Hepatocyte (in vitro differentiated cells): ENCODE measurements around the gene SH3PXD2A. TPM values are rescaled to one million over a fixed set of nuclear protein-coding genes. Genes with fewer than 3 reads are reported as not detected.

Experiments
- DNase-seq: peaks from one replicate; pipeline ENCODE4 v3.0.0-alpha.2; 2016; ENCODE audit warnings: low spot score
- H2AFZ ChIP-seq: fragments of 200-600 bp; sonication (generic); 2 replicates; pipeline ENCODE4 v1.6.0; 2016; ENCODE audit warnings: antibody characterized with exemption, mild to moderate bottlenecking
- H3K27ac ChIP-seq: fragments of 200-600 bp; sonication (generic); 2 replicates; pipeline ENCODE4 v1.5.1; 2016; ENCODE audit warnings: mild to moderate bottlenecking
- H3K27me3 ChIP-seq: fragments of 200-600 bp; sonication (generic); 2 replicates; pipeline ENCODE4 v1.6.1; 2016
- H3K36me3 ChIP-seq: fragments of 200-600 bp; sonication (generic); replicated peaks from 2 replicates; pipeline ENCODE4 v1.5.1; 2016; ENCODE audit warnings: low read depth; ENCODE audit not compliant: insufficient read depth
- H3K4me1 ChIP-seq: fragments of 200-600 bp; sonication (generic); 2 replicates; pipeline ENCODE4 v1.5.1; 2016; ENCODE audit warnings: mild to moderate bottlenecking, moderate library complexity; ENCODE audit not compliant: insufficient read depth
- H3K4me2 ChIP-seq: fragments of 200-600 bp; sonication (generic); 2 replicates; pipeline ENCODE4 v1.6.0; 2016
- H3K4me3 ChIP-seq: fragments of 200-600 bp; sonication (generic); 2 replicates; pipeline ENCODE4 v1.5.1; 2016; ENCODE audit warnings: mild to moderate bottlenecking
- H3K79me2 ChIP-seq: fragments of 200-600 bp; sonication (generic); 2 replicates; pipeline ENCODE4 v1.6.0; 2017; ENCODE audit warnings: mild to moderate bottlenecking
- H3K9me2 ChIP-seq: fragments of 200-600 bp; sonication (generic); replicated peaks from 2 replicates; pipeline ENCODE4 v1.6.0; 2017; ENCODE audit warnings: mild to moderate bottlenecking; ENCODE audit not compliant: insufficient read depth
- H3K9me3 ChIP-seq: fragments of 200-600 bp; sonication (generic); 2 replicates; pipeline ENCODE4 v1.5.1; 2016; ENCODE audit warnings: low read depth, mild to moderate bottlenecking
- H4K20me1 ChIP-seq: fragments of 200-600 bp; sonication (generic); 2 replicates; pipeline ENCODE4 v1.6.0; 2016; ENCODE audit warnings: mild to moderate bottlenecking; ENCODE audit not compliant: insufficient read depth, poor library complexity, severe bottlenecking
- EZH2 ChIP-seq: fragments of 200-600 bp; sonication (generic); IDR thresholded peaks from 2 replicates; pipeline ENCODE4 v1.6.1; 2016; ENCODE audit warnings: antibody characterized with exemption, mild to moderate bottlenecking, borderline replicate concordance
- EZH2phosphoT487 ChIP-seq: fragments of 200-600 bp; sonication (generic); IDR thresholded peaks from one replicate; pipeline ENCODE4 v1.6.1; 2018; ENCODE audit warnings: antibody characterized with exemption, mild to moderate bottlenecking, low read depth, moderate library complexity; ENCODE audit not compliant: unreplicated experiment, severe bottlenecking
- WGBS: methylation state at CpG from one replicate; pipeline ENCODE4 v1.1.6; 2016; ENCODE audit warnings: low lambda C conversion rate; ENCODE audit errors: missing lambda C conversion rate; 5-methylcytosine and 5-hydroxymethylcytosine counted together
- polyA plus RNA-seq: library from polyadenylated mRNA; unstranded; fragments of >200 nt; fragmentation: Nextera tagmentation; extraction: Ambion mirVana; gene quantifications from 2 replicates; pipeline ENCODE4 v1.2.1, GENCODE V29; 2016
- total RNA-seq: library from RNA; depleted of rRNA; stranded (reverse); fragments of >200 nt; gene quantifications from 2 replicates; pipeline ENCODE4 v1.2.3, GENCODE V29; 2014
- TF ChIP-seq, protein P1 (sequence below): fragments of 200-600 bp; sonication (generic); IDR thresholded peaks from 2 replicates; pipeline ENCODE4 v1.5.1; 2016; ENCODE audit warnings: antibody characterized with exemption, mild to moderate bottlenecking; ENCODE audit not compliant: poor library complexity

SH3PXD2A gene
- total and polyA plus RNA-seq, 2 experiments from 2014 or later, result 8.4 to 13.6 TPM

- Histone ChIP-seq H3K9me2 (no peaks in the 10 kb centered on the region), H3K9me3 (no peaks in the 10 kb centered on the region), H3K4me2 (no peak overlapping the region), H3K4me3 (no peak overlapping the region), H2AFZ (no peak overlapping the region), H3K27me3 (no peaks in the 10 kb centered on the region), H3K36me3 (no peaks in the 10 kb centered on the region), H3K4me1 (peaks cover 29% of the 10 kb centered on the region), H3K79me2 (no peaks in the 10 kb centered on the region), H4K20me1 (no peaks in the 10 kb centered on the region), H3K27ac (peak overlapping the region; percentile 76)
- WGBS, result 77% methylated on average over 20 of the region's 20 CpGs
- DNase-seq, result peak; percentile 57
- TF ChIP-seq EZH2 (no peak), EZH2phosphoT487 (no peak)
- TF ChIP-seq, protein P1, sequence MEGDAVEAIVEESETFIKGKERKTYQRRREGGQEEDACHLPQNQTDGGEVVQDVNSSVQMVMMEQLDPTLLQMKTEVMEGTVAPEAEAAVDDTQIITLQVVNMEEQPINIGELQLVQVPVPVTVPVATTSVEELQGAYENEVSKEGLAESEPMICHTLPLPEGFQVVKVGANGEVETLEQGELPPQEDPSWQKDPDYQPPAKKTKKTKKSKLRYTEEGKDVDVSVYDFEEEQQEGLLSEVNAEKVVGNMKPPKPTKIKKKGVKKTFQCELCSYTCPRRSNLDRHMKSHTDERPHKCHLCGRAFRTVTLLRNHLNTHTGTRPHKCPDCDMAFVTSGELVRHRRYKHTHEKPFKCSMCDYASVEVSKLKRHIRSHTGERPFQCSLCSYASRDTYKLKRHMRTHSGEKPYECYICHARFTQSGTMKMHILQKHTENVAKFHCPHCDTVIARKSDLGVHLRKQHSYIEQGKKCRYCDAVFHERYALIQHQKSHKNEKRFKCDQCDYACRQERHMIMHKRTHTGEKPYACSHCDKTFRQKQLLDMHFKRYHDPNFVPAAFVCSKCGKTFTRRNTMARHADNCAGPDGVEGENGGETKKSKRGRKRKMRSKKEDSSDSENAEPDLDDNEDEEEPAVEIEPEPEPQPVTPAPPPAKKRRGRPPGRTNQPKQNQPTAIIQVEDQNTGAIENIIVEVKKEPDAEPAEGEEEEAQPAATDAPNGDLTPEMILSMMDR, result no peak
Observed at GRCh38 chr10:103616705-103617601, 238.4 kb downstream of the SH3PXD2A start.

DNA sequence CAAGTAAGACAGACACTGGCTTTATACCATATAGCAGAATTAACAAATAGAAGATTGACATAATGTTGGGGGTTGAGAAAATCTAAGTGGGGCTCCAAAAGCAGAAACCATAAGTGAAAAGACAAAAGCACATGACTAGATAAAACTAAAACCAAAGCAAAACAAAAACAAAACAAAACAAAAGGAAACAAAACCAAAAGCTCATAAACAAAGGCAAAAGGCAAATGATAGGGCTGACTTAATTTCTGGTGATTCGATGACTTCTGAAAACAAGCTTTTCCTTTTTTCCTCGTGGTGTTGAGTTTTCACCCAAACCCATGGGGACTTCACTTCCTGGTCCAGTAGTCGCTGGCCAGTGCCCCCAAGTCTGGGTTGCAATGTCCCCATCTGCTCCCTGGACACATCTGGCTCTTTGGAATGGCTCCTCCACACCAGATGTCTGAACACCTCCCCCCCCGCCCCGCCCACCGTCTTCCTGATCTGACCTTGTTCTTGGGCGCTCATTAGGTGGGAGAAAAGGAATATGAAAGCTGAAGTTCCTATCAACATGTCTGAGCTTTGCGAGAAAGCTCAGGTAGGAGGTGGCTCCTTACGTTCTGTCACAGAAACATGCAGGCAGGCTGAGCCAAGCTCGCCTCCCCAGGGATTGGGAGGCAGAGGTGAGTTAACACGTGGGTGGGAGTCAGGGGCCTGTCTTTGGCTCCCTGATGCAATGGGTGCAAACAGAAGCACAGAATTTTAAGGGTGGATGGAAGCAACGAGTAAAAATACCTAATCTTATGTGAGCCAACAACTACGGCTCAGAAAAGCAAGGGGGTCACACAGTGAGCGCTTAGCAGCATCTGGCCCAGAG lies 240.8 kb downstream of the SH3PXD2A start:
- H3K79me2 ChIP-seq, result no peaks in the 10 kb centered on the region
- H3K36me3 ChIP-seq, result no peaks in the 10 kb centered on the region
- H3K9me3 ChIP-seq, result no peaks in the 10 kb centered on the region
- no peak overlapping the region for H2AFZ ChIP-seq
- H3K4me2 ChIP-seq, result peak overlapping the region; percentile 65
- WGBS, result 72% methylated on average over 10 of the region's 14 CpGs
- no peaks in the 10 kb centered on the region for H4K20me1 ChIP-seq
- H3K27ac ChIP-seq, result peak overlapping the region; percentile 92
- H3K27me3 ChIP-seq, result no peaks in the 10 kb centered on the region
- no peak overlapping the region for H3K4me3 ChIP-seq
- TF ChIP-seq, protein P1, result no peak
- TF ChIP-seq EZH2 (no peak), EZH2phosphoT487 (no peak)
- no peak for DNase-seq
- H3K9me2 ChIP-seq, result no peaks in the 10 kb centered on the region
- H3K4me1 ChIP-seq, result peaks cover 29% of the 10 kb centered on the region

DNA sequence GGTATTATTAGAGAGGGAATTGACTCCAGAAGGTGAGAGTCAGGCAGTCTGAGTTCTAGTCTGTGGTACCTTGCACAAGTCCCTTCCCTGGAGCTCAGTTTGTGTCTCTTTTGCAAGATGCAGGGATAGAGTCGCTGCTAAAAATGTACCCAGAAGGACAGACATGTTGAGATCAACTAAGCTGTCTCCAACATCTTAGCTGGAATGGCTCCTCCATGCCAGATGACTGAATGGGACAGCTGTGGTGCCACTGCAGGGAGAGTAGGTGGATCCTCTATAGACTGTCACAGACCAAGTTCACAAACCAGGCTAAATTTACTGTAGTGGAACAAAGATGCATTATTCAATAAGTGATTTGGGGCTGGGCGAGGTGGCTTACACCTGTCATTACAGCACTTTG lies 241.8 kb downstream of the SH3PXD2A start:
- Histone ChIP-seq H3K4me1 (peaks cover 29% of the 10 kb centered on the region), H4K20me1 (no peaks in the 10 kb centered on the region), H3K9me2 (no peaks in the 10 kb centered on the region), H3K4me2 (no peak overlapping the region), H3K27ac (no peak overlapping the region), H3K36me3 (no peaks in the 10 kb centered on the region), H3K27me3 (no peaks in the 10 kb centered on the region), H3K79me2 (no peaks in the 10 kb centered on the region), H3K4me3 (no peak overlapping the region), H3K9me3 (no peaks in the 10 kb centered on the region), H2AFZ (no peak overlapping the region)
- 98% methylated on average over 2 of the region's 2 CpGs for WGBS
- DNase-seq, result no peak
- TF ChIP-seq, protein P1, result no peak
- no peak for TF ChIP-seq EZH2phosphoT487
- no peak for TF ChIP-seq EZH2
